IPS DF 6.9 (cell line): ENCODE data around the gene ZBTB18.

Experiments used
- DNase-seq: peaks from one replicate; pipeline ENCODE4 v3.0.0-alpha.2; 2013; ENCODE audit warnings: low read depth, low spot score
- H3K27ac ChIP-seq: one replicate; pipeline ENCODE4 v1.5.1; 2013; ENCODE audit warnings: low read length, control low read depth
- H3K27me3 ChIP-seq: 2 replicates; pipeline ENCODE4 v1.6.1; 2013; ENCODE audit warnings: mild to moderate bottlenecking, low read length; ENCODE audit not compliant: control insufficient read depth, insufficient read depth
- H3K36me3 ChIP-seq: 2 replicates; pipeline ENCODE4 v1.6.1; 2013; ENCODE audit warnings: low read length; ENCODE audit not compliant: control insufficient read depth, insufficient read depth
- H3K4me1 ChIP-seq: 2 replicates; pipeline ENCODE4 v1.6.1; 2013; ENCODE audit warnings: low read length; ENCODE audit not compliant: control insufficient read depth, insufficient read depth
- H3K4me3 ChIP-seq: 2 replicates; pipeline ENCODE4 v1.5.1; 2013; ENCODE audit warnings: mild to moderate bottlenecking, low read length
- H3K9me3 ChIP-seq: 2 replicates; pipeline ENCODE4 v1.6.1; 2013; ENCODE audit warnings: low read length, inconsistent platforms; ENCODE audit not compliant: control insufficient read depth, insufficient read depth
- WGBS: extraction: QIAGEN DNeasy Blood & Tissue Kit; methylation state at CpG from one replicate; pipeline ENCODE4 v1.1.7; 2013; ENCODE audit warnings: mixed read lengths, missing lambda C conversion rate; ENCODE audit not compliant: insufficient read length, insufficient coverage; 5-methylcytosine and 5-hydroxymethylcytosine counted together

ZBTB18 gene

GRCh38 chr1:244063498-244063897, 12.4 kb downstream of the ZBTB18 start:
- Histone ChIP-seq H3K9me3 (no peaks in the 10 kb centered on the region), H3K4me3 (no peak overlapping the region), H3K4me1 (peaks cover 1% of the 10 kb centered on the region; the same call in 1 of the 2 replicates), H3K27ac (no peak overlapping the region), H3K27me3 (no peaks in the 10 kb centered on the region), H3K36me3 (no peaks in the 10 kb centered on the region)
- no CpG with 5 or more reads among the region's 6 CpGs for WGBS
- DNase-seq, result no peak

DNA sequence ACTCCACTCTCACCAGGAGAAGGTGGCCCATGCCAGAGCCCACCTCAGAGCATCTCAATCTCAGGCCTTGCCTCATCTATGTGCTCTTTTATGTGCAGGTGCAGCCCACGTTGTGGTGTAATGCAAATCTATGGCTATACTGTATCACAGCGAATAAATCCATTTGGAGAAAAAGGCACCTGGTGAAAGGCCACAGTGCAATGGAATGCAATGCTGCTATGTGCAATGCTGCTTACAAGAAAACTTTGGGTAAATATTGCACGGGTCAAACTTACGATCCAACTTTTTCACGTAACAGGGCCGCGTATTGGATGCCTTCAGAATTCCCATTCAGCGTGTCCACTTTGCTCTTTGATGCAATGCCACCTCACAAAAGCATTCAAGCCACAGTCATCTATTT, 13.5 kb downstream of the ZBTB18 start:
- Histone ChIP-seq H3K4me1 (peaks cover 1% of the 10 kb centered on the region; the same call in 1 of the 2 replicates), H3K27ac (no peak overlapping the region), H3K36me3 (no peaks in the 10 kb centered on the region), H3K4me3 (no peak overlapping the region), H3K9me3 (no peaks in the 10 kb centered on the region), H3K27me3 (no peaks in the 10 kb centered on the region)
- no CpG with 5 or more reads among the region's 8 CpGs for WGBS
- DNase-seq, result no peak

- H3K36me3 ChIP-seq, result no peaks in the 10 kb centered on the region
- H3K27me3 ChIP-seq, result no peaks in the 10 kb centered on the region
- H3K27ac ChIP-seq, result no peak overlapping the region
- no peak overlapping the region for H3K4me3 ChIP-seq
- peaks cover 1% of the 10 kb centered on the region; the same call in 1 of the 2 replicates for H3K4me1 ChIP-seq
- DNase-seq, result no peak
- no CpG with 5 or more reads among the region's 9 CpGs for WGBS
- H3K9me3 ChIP-seq, result no peaks in the 10 kb centered on the region
Measured at GRCh38 chr1:244065063-244065793, 14.1 kb downstream of the ZBTB18 start.

- Histone ChIP-seq H3K36me3 (no peaks in the 10 kb centered on the region), H3K27me3 (no peaks in the 10 kb centered on the region), H3K27ac (no peak overlapping the region), H3K4me1 (peaks cover 1% of the 10 kb centered on the region; the same call in 1 of the 2 replicates), H3K4me3 (no peak overlapping the region), H3K9me3 (no peaks in the 10 kb centered on the region)
- no peak for DNase-seq
- WGBS, result no CpG with 5 or more reads among the region's 4 CpGs
Measured at GRCh38 chr1:244065960-244066388, 14.9 kb downstream of the ZBTB18 start.

DNA sequence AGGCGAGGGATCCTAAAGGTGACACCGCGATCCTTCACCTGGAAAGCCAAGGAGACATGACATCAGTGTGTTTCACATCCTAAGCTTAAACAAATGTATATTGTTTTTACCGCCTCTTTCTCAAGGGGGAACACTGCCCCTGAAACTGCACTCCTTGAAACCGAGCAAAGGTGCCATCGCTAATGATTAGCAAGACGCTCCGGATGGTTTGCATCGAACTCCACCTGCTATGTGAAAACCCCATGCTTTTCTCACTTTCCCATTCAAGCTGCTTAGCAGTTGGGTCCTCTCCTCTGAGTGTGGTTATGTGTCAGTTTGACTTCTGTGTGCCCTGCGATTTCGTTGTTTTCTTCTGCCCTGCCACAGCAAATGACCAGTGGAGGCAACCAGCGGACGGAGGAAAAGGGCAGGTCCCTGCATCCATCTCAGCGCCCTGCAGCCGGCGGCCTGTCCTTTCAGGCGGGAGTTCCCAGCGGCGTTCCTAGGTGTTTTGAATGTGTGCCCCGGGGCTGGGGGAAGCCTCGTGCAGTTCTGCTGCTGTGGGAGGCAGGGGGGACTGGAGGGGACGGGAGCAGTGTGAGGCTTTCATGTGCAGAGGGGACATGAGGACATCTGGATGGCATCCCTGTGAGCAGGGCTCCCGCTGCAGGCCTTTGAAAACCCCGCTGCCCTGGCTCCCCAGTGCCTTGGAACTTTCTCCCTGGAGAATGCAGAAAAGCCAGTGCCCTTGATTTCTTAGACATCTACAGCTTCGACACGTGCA, 16.1 kb downstream of the ZBTB18 start:
- H3K36me3 ChIP-seq, result no peaks in the 10 kb centered on the region
- DNase-seq, result no peak
- no peaks in the 10 kb centered on the region for H3K9me3 ChIP-seq
- no peak overlapping the region for H3K4me3 ChIP-seq
- no CpG with 5 or more reads among the region's 26 CpGs for WGBS
- H3K4me1 ChIP-seq, result peaks cover 1% of the 10 kb centered on the region; the same call in 1 of the 2 replicates
- no peak overlapping the region for H3K27ac ChIP-seq
- H3K27me3 ChIP-seq, result no peaks in the 10 kb centered on the region

DNA sequence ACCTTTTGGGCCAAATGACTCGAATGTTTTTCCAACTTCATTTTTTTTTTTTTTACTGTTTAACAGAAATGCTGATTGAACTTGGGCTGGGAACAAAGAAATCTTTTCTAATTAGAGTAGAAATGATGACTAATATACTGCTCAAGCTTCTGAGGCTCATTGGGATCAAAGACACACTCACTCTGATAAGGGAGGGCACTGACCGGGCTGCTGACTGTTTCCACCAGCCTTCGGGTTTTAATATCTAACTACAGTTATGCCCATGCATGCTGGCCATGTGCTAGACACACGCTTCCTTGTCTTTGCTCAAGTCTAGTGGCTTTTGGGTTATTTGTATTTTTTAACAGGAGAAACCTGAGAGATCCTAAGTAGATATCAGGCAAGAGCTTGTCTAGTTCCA, 16.8 kb downstream of the ZBTB18 start:
- H3K4me3 ChIP-seq, result no peak overlapping the region
- no peaks in the 10 kb centered on the region for H3K27me3 ChIP-seq
- no peaks in the 10 kb centered on the region for H3K9me3 ChIP-seq
- H3K27ac ChIP-seq, result no peak overlapping the region
- no peaks in the 10 kb centered on the region for H3K36me3 ChIP-seq
- no peak for DNase-seq
- peaks cover 1% of the 10 kb centered on the region; the same call in 1 of the 2 replicates for H3K4me1 ChIP-seq
- no CpG with 5 or more reads among the region's 4 CpGs for WGBS

DNA sequence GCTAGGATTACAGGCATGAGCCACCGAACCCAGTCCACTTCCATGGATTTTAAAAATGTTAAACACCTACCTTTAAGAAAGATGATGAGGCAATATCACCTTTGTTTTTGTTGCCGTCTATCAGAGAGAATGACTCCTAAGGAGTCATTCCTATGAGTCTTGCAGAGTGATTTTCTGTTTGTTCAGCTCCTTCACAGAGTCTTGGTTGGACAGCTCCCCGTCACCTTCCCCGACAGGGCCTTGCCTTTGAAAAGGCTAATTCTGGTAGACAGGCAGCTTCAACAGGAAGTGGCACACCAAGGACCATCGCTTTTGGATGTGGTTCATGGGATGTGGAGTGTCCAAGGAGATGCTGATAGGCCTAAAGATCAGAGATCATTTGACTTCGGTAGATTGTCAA, 17.5 kb downstream of the ZBTB18 start:
- no CpG with 5 or more reads among the region's 6 CpGs for WGBS
- Histone ChIP-seq H3K4me1 (peaks cover 1% of the 10 kb centered on the region; the same call in 1 of the 2 replicates), H3K4me3 (no peak overlapping the region), H3K36me3 (no peaks in the 10 kb centered on the region), H3K27me3 (no peaks in the 10 kb centered on the region), H3K27ac (no peak overlapping the region), H3K9me3 (no peaks in the 10 kb centered on the region)
- DNase-seq, result no peak

- Histone ChIP-seq H3K36me3 (no peaks in the 10 kb centered on the region), H3K27ac (no peak overlapping the region), H3K4me1 (peaks cover 1% of the 10 kb centered on the region; the same call in 1 of the 2 replicates), H3K4me3 (no peak overlapping the region), H3K9me3 (no peaks in the 10 kb centered on the region), H3K27me3 (no peaks in the 10 kb centered on the region)
- no peak for DNase-seq
- WGBS, result no CpG with 5 or more reads among the region's 8 CpGs
Measured at GRCh38 chr1:244069326-244069898, 18.3 kb downstream of the ZBTB18 start.

DNA sequence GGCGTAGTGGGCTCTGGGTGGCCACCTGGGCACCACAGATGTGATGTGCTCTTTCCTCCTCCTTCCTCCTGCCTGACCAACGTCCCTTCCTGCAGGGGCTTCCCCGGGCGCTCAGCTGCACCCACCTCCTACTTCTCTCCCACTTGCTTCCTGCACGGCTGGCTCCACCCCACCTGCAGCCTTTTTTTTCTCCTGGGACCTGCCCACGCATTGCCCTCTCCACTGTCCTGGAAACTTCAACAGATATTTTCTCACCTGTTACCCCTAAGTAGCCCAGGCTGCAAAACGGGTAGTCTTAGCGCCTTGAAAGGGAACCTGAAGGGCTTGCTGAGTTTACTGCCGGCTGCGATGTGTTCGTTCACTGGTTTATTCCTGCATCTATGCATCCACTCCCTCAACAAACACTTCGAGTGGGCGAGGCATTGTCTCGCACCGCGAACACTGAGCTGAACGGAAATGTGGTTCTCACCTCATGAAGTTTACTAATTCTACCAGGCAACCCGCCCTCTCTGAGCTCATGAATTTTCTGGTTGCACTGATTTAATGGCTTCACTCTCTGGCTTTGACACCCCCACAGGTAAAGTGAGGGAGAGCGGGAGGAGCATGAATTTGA, 23.6 kb downstream of the ZBTB18 start:
- Histone ChIP-seq H3K9me3 (no peaks in the 10 kb centered on the region), H3K4me3 (no peak overlapping the region), H3K27ac (no peak overlapping the region), H3K4me1 (peaks cover 6% of the 10 kb centered on the region), H3K36me3 (no peaks in the 10 kb centered on the region), H3K27me3 (no peaks in the 10 kb centered on the region)
- DNase-seq, result no peak
- no CpG with 5 or more reads among the region's 19 CpGs for WGBS

- Histone ChIP-seq H3K27me3 (no peaks in the 10 kb centered on the region), H3K27ac (no peak overlapping the region), H3K4me3 (no peak overlapping the region), H3K36me3 (no peaks in the 10 kb centered on the region), H3K9me3 (no peaks in the 10 kb centered on the region), H3K4me1 (peaks cover 6% of the 10 kb centered on the region)
- WGBS, result no CpG with 5 or more reads among the region's 8 CpGs
- no peak for DNase-seq
Measured at GRCh38 chr1:244075247-244075722, 24.2 kb downstream of the ZBTB18 start.
